ENCODE data around the gene VGF. TPM values are rescaled to one million over a fixed set of nuclear protein-coding genes. Genes with fewer than 3 reads are reported as not detected.
A peak's percentile ranks its signal among the peaks of the same experiment; 100 is the strongest.

VGF gene
- total RNA-seq, 1 donor from 2014 or later = not detected

DNA sequence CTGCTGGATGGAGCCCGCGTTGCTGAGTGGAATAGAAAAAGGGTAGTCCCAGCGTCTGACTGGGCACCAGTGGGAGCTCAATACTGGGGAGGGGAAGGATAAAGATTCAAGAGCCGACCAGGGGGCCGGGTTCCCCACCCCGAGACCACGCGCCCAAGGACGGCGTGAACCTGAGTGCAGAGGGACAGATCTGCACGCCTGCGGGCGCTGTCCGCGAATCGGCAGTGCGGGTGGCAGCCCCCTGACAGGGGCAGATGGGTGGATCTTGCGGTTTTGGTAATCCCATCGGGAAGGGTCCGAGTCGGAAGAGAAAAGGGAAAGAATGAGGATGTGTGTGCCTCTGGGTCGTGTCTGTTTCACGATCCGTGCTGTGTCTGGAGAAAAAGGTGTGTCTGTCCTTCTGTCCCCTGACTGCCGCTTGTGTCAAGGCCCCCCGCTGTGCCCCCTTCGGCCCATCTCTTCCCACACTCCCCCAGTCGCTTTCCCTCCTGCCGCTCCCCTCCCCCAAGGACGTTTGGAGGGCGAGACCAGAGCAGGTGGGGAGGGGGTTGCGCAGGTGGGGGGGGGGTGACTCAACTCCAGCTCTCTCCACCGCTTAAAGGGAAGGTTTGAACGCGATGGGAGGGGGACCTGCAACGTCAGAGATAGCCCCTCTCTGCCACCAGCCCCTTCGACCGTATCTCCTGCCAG is 734 bp upstream of the VGF start:
- no peak for DNase-seq

DNA sequence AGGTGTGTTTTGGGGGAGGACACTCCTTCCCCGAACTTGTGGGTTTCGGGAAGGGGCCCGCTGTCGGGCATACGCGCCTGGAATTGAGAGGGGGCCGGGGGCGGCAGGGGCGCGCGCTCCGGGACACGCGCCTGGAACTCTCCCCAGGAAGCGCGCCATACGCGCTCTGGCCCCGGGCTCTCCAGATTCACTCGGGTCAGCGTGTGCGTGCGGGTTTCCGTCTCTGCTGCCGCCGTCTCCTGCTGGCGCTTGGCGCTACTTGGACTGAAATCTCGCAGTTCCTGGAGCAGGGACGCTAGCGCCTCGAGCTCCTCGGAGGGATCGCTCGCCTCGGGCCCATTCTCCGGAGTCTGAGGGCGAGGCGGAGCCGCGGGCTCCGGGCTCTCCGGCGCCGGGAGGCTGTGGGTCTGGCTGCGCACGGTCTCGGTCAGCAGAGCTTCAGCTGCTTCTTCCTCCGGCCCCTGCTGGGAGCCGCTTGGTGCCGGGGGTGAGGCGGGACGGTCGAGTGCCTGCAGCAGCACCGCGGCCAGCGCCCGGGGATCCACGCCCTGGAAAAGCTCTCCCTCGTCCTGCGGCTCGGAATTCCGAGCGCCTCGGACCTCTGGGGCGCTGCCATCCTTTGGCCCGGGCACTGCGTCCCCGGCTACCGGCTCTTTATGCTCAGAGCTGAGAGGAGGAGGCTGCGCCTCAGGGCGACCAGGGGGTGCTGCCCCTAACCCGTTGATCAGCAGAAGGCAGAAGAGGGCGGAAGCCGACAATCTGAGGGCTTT is 1.1 kb downstream of the VGF start:
- peak; percentile 70 for DNase-seq

DNA sequence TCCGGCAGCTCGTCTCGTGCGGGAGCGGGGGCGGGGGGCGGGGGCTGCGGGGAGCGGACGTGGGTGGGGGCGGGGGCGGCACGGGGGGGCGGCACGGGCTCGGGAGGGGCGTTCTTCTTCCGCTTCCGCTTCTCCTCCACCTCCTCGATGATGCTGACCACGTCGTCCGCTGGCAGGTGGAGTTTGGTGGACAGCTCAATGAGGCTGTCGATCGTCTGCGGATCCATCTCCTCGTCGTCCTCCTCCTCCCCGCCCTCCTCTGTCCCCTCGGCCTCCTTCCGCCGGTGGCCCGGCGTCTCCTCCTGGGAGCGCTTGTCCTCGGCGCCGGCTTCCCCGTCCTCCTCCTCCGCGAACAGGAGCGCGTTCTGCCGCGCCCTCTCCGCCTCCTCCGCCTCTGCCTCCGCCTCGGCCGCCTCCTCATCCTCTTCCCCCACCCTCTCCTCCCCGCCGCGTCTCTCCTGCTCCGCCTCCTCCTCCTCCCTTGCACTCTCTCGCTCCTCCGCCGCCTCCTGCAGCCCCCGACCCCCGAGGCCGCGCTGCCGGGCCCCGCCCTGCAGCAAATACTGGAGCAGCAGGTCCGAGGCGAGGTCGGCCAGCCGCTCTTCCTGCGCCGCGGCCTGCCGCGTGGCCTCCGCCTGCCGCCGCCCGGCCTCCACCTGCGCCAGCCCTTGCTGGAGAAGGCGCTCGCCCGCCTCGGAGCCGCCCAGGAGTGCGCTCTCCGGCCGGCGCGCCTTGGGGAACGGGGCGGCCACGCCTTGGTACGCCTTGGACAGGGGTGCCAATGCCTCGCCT is 1.9 kb downstream of the VGF start:
- DNase-seq = no peak

DNA sequence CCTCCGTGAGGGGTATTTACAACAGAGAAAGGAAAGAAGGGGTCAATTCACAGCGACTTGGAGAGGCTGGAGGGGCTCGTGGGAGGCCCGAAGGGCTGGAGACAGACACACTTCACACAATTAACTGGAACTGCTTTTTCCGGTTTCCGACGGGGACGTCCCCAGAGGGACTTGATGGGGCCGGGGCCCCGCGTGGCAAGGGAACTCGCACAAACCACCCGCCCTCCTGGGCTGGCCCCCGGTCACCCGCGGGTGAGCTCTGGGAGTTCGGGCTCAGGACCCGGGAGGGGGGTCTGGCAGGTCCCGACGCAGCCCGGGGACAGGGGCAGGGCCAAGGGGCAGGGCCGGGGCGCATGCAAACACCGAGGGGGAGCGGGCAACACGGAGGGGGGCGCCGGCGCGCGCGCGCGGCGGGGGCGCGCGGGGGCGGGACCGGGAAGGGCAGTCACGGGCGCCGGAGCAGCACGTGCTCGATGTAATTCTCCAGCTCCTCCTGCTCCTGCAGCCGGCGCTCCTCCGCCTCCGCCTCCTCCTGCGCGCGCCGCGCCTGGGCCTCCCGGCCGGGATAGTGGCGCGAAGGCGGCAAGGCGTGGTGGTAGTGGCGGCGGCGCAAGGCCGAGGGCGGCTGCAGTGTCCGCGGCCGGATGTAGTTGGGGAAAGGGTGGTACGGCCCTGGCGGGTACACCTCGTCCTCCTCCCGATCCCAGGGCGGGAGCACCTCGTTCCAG is 2.7 kb downstream of the VGF start:
- peak; percentile 60 for DNase-seq

DNA sequence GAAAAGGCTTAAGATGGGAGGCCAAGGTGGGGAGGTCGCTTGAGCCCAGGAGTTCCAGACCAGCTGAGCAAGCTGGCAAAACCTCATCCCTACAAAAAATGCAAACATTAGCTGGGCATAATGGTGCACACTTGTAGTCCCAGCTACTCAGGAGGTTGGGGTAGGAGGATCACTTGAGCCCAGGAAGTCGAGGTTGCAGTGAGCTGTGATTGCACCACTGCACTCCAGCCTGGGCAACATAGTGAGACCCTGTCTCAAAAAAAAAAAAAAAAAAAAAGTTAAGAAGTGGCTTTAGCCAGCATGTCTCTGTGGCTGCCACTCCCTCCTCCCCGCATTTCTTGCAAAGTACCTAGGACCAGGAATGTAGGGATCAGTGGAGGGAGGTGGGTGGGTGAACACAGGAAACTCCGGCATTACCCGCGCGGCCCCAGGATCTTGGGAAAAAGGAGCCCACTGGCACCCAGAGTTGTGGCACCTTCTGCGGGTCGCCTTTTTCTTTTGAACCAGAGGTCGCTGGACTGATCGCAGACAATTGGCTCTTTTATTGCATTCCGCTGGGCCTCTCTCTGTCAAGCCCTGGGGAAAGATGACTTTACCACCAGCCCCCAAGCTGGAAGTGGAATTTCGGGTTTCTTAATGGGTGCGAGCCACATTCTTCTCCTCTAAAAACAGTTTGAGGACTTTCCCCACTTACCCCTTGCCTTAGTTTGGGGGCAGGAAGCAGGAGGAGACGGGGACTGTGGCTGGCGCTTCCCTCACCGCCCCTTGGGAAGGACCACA is 3.5 kb downstream of the VGF start:
- DNase-seq = no peak

DNA sequence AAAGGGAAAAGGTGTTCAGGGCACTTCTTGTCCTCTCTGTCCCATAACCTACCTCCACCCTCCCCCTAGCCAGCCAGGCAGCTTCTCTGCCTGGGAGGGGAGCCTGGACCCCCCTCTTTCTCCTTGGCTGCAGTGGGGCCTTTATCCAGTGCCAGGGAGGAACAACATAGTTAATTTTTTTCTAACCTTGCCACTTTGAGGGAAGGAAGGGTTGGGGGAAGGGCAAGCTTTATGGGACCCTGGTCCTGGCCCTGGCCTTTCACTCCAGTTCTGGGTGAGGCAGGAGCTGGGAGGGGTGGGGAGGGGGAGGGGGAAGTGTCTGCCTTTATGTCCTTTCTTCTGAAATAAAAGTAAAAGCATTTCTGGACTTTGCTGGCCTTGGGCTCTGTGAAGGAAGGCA is 4.5 kb downstream of the VGF start:
- no peak for DNase-seq

DNA sequence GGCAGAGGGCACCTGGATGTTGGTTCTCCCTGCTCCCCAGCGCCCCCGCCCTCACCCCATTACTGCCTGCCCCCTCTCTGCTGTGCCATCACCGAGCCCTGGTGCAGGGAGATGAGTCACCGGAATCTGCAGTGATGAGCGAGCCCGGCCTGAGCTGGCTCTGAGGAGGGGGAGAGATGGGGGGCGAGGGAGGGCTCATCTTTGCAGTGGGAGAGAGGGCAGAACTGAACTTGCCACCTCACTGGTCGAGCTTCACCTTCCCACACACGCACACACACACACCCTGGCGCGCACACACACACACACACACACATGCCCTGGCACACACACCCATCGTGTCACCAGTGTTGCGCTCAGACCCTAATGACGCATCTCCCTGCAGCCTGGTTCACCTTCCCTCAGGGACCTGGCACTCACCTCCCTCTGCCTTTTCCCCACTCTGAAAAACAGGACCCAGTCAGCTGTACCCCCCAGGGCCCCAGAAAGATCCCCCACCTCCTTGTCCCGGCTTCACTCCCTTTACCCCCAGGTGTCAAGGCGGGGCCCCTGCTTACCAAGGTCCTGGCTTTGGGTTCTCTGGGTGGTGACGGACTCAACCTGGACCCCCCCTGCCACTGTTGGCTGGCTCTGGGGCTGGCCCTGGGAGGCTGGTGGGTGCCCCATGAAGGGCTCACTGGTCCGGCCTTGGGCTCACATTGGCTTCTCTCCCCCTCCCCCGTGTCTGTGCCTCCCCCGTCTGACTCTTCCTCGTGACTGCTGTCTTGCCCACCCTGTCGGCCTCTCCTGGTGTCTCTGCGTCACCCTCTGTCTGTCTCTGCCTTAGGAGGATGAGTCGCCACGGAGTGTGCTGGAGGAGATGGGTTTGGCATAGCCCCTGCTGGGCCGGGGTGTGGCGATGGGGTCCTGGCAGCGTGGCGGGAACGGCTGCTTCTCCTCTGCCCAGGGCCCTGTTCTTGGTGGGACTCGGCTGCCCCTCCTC is 5.4 kb downstream of the VGF start:
- no peak for DNase-seq

DNA sequence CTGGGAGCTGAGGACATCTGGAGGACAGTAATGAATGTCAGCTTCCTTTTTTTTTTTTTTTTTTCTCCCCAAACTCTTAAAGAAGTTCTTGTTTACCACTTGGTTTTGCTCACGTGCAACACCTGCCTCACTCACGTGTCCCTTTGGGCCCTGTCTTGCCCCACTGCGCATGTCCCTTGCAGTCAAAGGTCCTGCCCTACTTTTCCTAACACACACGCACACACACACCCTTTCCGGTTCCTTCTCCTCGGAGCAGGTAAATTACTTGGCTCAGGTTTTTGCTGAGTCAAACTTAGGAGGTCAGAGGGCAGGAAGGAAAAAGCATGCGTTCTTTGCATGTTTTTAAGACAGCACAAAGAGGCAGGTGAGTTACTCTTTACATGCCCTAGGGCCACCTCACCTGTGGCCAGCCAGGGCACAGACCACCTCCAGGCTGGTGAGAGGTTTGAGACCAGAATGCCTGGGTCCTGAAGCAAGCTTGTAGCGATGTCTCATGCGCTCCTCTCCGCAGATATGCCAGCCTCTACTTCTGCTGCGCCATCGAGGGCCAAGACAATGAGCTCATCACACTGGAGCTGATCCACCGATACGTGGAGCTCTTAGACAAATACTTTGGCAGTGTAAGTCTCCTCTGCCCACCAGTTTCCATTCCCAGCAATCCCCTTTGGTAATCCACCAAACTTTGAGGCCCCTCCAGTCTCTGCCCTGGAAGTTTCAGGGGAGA is 8.3 kb downstream of the VGF start:
- DNase-seq = no peak

DNA sequence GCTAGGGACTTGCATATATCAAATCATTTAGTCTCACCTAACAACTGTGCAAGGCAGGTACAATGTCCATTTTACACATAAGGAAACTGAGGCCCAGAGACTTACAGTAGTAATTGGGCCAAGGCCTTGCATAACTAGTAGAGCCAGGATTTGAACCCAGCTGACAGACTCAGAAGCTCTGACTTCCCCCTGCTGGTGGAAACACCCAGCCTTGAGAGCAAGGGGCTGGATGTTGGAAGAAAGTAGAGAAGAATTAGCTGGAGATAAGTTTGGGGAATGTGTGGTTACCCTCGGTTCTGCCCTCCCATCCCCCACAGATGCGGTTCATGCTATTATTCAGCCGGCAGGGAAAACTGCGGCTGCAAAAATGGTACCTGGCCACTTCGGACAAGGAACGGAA is 9.1 kb downstream of the VGF start:
- DNase-seq = no peak

DNA sequence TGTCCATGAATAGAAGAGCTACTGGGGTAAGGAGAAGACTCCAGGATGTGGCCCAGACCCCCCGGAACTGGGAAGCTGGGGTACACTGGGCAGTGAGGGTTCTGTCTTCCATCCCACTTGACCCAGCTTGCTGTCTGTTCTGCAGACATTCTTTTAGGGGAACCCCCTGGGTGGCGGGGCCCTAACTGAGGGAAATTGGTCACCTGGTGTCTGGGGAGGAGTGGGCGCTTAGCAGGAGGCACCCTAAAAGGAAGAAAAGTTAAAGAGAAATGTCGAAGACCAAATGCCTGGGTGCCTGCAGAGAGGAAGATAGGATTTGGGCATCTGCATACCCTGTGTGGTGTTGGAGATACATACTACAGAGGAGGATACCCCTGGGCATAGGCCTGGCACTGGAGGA is 10.1 kb downstream of the VGF start:
- DNase-seq = no peak

DNA sequence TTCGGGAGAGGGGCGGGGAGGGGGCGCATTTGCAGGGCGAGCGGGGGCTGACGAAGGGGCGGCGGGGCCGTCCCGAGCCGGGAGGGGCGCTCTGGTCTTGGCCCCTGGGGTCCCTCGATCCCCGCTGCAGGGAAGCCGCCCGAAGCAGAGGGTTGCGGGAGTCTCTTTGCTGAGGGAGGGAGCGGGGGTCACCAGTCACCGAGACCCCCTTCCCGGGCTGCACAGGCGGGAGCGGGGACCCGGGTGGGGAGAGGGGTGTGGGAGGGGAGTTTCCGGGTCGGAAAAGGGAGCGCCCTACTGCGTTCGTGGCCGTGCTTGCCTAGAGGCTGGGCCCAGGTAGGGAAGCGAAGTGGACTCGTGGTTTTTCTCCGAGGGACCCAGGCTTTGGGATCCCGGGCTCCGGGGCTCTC is 10.7 kb downstream of the VGF start:
- no peak for DNase-seq

DNA sequence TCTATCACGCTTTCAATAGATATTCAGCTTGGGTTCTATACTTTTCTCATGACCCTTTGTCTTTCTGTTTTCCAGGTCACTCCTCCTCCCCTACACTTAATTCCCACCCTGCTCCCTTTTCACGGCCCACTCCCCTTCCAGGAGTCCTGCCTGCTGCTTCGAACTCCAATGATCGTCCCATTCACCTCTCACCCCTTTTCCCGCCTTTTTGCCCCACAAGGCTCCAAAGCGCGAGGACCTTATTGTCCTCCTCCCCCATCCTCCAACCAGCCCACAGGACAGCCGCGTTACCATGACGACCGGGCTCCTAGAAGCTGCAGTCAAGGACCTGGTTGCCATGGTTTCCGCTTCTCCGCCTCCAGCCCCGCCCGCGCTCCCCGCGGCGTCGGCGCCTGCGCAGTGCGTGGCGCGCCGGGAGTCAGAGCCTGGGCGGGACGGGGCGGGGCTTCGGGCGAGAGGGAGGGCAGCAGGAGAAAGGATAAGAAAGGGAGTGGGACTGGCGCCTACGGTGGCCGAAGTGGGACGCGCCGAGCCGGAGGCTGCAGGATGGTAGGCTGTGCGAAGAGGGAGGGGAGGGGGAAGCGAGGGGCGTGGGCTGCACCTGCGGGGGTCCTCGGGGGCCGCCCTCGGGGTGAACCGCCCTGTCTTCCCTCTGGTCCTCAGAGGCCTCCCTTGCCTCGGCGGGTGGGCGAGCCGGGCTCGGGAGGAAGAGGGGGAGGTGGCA is 11.2 kb downstream of the VGF start, which contains the start of gene AP1S1:
AP1S1 (plus strand) TSS at position 508 of the 724 bp plus-strand sequence; CDS start at position 547, 39 bp downstream.
- peak; percentile 97 for DNase-seq

DNA sequence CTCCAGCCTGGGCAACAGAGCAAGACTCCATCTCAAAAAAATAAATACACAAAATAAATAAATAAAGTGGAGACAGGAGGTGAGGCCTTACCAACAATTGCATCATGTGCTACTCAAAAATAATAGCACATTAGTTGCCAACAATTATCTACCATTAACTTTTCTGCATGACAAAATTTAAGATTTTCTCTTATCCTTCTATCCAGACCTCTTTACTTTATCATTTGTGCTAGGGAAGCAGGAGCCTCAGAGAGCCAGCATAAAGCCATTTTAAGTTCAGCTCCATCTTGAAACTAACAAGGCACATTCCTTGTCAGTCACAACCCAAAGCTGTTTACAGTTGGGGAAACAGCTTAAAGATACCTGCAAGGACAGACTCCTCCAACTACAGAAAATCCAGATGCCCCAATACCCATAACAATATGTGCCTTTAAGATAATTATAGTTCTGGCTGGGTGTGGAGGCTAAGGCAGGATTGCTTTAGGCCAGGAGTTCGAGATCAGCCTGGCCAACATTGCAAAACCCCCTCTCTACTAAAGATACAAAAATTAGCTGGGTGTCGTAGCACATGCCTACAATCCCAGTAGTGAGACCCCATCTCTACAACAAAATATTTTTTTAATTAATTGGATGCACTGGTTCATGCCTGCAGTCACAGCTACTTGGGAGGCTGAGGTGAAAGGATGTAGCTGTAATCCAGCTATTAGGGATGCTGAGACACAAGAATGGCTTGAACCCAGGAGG is 13.3 kb downstream of the VGF start:
- no peak for DNase-seq

DNA sequence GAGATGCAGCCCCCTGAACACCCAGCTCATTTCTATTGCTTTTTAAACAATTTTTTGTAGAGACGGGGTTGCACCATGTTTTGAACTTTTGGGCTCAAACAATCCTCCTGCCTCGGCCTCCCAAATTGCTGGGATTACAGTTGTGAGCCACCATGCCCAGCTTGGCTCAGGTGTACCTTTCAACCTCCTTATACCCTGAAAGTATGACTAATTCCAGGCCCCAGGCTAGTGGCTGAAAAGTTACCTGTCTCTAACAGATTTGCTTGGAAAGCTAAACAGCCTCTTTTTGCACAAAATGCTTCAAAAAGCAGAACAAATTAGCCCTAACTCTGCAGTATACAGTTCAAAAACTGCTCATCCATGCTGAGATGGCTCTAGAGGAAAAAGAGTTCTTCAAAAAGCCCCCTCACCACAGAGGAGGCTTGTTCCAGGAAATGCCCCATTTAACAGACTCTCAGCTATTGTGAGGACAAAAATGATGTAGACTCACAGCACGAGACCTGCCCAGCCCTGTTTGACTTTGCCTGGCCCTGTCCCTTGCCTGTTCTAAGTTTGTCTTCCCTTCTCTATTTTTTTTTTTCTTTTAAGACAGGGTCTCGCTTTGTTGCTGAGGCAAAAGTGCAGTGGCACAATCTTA is 24.5 kb downstream of the VGF start:
- no peak for DNase-seq

DNA sequence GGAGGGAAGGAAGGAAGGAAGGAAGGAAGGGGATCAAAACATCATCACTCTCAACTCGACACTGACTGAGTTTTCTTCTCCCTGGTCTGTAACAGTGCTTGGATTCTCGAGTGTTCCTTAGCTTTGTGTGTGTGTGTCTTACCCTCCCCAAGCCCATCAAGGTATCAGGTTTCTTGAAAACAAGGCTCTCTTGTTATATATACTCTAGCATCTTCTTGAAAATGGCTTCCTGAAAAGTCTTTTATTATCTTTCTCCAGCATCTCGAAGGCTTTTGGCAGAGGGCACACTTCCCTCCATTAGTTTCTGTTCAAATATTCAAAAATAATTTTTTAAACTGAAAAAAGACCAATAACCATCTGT is 25.1 kb downstream of the VGF start:
- no peak for DNase-seq

DNA sequence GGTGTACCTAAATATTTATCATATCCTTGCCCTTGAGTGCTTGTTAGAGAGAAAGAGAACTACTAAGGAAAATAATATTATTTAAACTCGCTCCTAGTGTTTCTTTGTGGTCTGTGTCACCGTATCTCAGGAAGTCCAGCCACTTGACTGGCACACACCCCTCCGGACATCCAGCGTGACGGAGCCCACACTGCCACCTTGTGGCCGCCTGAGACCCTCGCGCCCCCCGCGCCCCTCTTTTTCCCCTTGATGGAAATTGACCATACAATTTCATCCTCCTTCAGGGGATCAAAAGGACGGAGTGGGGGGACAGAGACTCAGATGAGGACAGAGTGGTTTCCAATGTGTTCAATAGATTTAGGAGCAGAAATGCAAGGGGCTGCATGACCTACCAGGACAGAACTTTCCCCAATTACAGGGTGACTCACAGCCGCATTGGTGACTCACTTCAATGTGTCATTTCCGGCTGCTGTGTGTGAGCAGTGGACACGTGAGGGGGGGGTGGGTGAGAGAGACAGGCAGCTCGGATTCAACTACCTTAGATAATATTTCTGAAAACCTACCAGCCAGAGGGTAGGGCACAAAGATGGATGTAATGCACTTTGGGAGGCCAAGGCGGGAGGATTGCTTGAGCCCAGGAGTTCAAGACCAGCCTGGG is 27.0 kb downstream of the VGF start:
- DNase-seq = peak; percentile 60

DNA sequence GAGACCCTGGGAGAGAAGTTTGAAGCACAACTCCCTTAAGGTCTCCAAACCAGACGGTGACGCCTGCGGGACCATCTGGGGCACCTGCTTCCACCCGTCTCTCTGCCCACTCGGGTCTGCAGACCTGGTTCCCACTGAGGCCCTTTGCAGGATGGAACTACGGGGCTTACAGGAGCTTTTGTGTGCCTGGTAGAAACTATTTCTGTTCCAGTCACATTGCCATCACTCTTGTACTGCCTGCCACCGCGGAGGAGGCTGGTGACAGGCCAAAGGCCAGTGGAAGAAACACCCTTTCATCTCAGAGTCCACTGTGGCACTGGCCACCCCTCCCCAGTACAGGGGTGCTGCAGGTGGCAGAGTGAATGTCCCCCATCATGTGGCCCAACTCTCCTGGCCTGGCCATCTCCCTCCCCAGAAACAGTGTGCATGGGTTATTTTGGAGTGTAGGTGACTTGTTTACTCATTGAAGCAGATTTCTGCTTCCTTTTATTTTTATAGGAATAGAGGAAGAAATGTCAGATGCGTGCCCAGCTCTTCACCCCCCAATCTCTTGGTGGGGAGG is 27.6 kb downstream of the VGF start:
- no peak for DNase-seq
